Measurements from ENCODE around the gene CLCN1.

DNA sequence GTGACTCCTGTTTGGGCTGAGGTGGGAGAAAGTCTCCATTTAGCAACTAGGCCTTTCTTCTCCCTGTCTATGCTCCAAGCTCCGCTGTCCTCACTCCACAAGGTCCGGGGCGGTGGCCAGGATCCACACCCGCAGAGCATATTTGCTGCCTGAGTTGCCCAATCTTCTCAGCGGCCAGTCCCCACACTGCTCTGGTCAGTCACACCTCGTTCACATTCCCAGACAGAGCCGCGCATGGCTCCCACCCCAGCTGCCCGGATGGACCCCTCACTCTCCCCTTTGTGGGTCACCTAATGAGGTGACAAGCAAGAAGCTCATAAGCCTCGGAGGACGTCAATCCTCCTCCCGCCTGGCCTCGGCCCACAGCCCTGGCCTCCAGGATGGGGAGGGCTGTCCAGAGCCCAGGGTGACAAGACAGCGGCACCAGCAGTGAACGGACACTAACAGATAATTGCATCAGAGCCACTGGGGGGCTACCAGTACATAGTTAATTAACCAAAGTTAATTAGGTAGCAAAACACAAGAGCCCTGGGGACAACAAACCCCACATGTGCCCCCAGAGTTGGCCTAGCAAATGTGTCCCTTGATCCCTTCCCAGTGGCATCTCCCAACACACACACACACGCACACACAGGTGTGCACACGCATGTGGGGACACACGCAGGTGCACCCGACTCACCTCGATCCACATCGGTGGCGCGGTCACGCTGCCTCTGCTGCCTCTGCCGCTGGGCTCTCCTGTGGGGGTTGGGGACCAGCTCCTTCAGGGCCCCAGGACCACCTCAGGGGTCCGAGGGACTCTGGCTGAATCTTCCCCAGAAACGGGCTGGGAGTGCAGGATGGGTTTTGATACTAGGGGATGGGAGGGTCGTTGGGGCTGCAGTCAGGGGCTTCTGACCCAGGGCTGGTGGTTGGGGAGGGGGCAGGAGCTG lies 81.0 kb downstream of the CLCN1 start:
- TF ChIP-seq MYC (IDR thresholded peaks at IDR 0.05; ENCODE audit: insufficient read depth, insufficient read length, insufficient replicate concordance, low read length, severe bottlenecking) (no peak), RB1 (IDR thresholded peaks at IDR 0.05; ENCODE audit: borderline replicate concordance) (no peak), RBBP5 (conservative IDR thresholded peaks at IDR 0.05) (no peak), HDAC6 (IDR thresholded peaks at IDR 0.05; ENCODE audit: unreplicated experiment) (no peak), POLR2AphosphoS2 (IDR thresholded peaks at IDR 0.05; ENCODE audit: low read depth, low read length) (no peak), EZH2 (IDR thresholded peaks at IDR 0.05; ENCODE audit: borderline replicate concordance, control insufficient read depth, low read depth, low read length) (no peak), SIN3A (IDR thresholded peaks at IDR 0.05; ENCODE audit: low read depth, low read length) (no peak), E2F4 (IDR thresholded peaks at IDR 0.05; ENCODE audit: low read depth, low read length) (no peak), CHD2 (IDR thresholded peaks at IDR 0.05; ENCODE audit: borderline replicate concordance, low read depth, low read length) (no peak), POLR2AphosphoS5 (IDR thresholded peaks at IDR 0.05; ENCODE audit: low read length) (no peak), KDM1A (IDR thresholded peaks at IDR 0.05; ENCODE audit: borderline replicate concordance) (no peak), RAD21 (IDR thresholded peaks at IDR 0.05; ENCODE audit: insufficient read depth, low read depth, low read length) (no peak)
- TF ChIP-seq, protein P1, sequence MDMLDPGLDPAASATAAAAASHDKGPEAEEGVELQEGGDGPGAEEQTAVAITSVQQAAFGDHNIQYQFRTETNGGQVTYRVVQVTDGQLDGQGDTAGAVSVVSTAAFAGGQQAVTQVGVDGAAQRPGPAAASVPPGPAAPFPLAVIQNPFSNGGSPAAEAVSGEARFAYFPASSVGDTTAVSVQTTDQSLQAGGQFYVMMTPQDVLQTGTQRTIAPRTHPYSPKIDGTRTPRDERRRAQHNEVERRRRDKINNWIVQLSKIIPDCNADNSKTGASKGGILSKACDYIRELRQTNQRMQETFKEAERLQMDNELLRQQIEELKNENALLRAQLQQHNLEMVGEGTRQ (IDR thresholded peaks at IDR 0.05; ENCODE audit: borderline replicate concordance, low read depth, low read length): no peak
- TF ChIP-seq, protein P2, sequence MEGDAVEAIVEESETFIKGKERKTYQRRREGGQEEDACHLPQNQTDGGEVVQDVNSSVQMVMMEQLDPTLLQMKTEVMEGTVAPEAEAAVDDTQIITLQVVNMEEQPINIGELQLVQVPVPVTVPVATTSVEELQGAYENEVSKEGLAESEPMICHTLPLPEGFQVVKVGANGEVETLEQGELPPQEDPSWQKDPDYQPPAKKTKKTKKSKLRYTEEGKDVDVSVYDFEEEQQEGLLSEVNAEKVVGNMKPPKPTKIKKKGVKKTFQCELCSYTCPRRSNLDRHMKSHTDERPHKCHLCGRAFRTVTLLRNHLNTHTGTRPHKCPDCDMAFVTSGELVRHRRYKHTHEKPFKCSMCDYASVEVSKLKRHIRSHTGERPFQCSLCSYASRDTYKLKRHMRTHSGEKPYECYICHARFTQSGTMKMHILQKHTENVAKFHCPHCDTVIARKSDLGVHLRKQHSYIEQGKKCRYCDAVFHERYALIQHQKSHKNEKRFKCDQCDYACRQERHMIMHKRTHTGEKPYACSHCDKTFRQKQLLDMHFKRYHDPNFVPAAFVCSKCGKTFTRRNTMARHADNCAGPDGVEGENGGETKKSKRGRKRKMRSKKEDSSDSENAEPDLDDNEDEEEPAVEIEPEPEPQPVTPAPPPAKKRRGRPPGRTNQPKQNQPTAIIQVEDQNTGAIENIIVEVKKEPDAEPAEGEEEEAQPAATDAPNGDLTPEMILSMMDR (IDR thresholded peaks at IDR 0.05 in 2 of 3, conservative IDR thresholded peaks at IDR 0.05 in 1 of 3; ENCODE audit: control insufficient read depth in 2 of 3, extremely low read depth in 1 of 3, insufficient read depth in 1 of 3, low read depth in 3 of 3, low read length in 3 of 3): no peak
